ENCODE results near the gene KRTAP6-1. TPM values are rescaled to one million over a fixed set of nuclear protein-coding genes. Genes with fewer than 3 reads are reported as not detected.
A peak's percentile ranks its signal among the peaks of the same experiment; 100 is the strongest.

KRTAP6-1 gene
- not detected for total RNA-seq
- long read RNA-seq = 0 reads

GRCh38 chr21:30613836-30614235 lies at the start of gene KRTAP6-1:
KRTAP6-1 (minus strand) TSS chr21:30613930; CDS start chr21:30613904, 26 bp downstream.
- DNase-seq (ENCODE audit: missing footprints) (no peak), ATAC-seq (no peak)
- intact Hi-C loops (cut with DNase I) = no loop called here

GRCh38 chr21:30652891-30653290 lies 39.2 kb upstream of the KRTAP6-1 start:
- intact Hi-C loops (cut with DNase I) = no loop called here
- DNase-seq (ENCODE audit: missing footprints) = no peak
- no peak for ATAC-seq

GRCh38 chr21:30646904-30647414 lies 33.2 kb upstream of the KRTAP6-1 start:
- no peak for ATAC-seq
- intact Hi-C loops (cut with DNase I) = no loop called here
- no peak for DNase-seq (ENCODE audit: missing footprints)

GRCh38 chr21:30642564-30642963 lies 28.8 kb upstream of the KRTAP6-1 start, which contains the start of gene KRTAP20-3:
KRTAP20-3 (plus strand) TSS chr21:30642864.
- intact Hi-C loops (cut with DNase I) = no loop called here
- no peak for ATAC-seq
- DNase-seq (ENCODE audit: missing footprints) = no peak

GRCh38 chr21:30638686-30639085 lies 25.0 kb upstream of the KRTAP6-1 start:
- DNase-seq (ENCODE audit: missing footprints) (no peak), ATAC-seq (no peak)
- intact Hi-C loops (cut with DNase I) = no loop called here

- intact Hi-C loops (cut with DNase I) = no loop called here
- DNase-seq (ENCODE audit: missing footprints) (no peak), ATAC-seq (no peak)
These were observed 21.2 kb upstream of the KRTAP6-1 start, which contains the start of gene KRTAP20-2 for GRCh38 chr21:30634906-30635305. KRTAP20-2 (plus strand) TSS chr21:30635206; CDS start chr21:30635264, 58 bp downstream.

GRCh38 chr21:30629200-30629599 lies 15.5 kb upstream of the KRTAP6-1 start:
- DNase-seq (ENCODE audit: missing footprints) = no peak
- intact Hi-C loops (cut with DNase I) = no loop called here
- no peak for ATAC-seq

- intact Hi-C loops (cut with DNase I) = no loop called here
- no peak for DNase-seq (ENCODE audit: missing footprints)
- no peak for ATAC-seq
These were observed 14.4 kb upstream of the KRTAP6-1 start for GRCh38 chr21:30628109-30628508.

- ATAC-seq (no peak), DNase-seq (ENCODE audit: missing footprints) (peak; percentile 46)
- intact Hi-C loops (cut with DNase I) = no loop called here
These were observed 11.9 kb upstream of the KRTAP6-1 start for GRCh38 chr21:30625449-30626165.

- no peak for ATAC-seq
- intact Hi-C loops (cut with DNase I) = no loop called here
- DNase-seq (ENCODE audit: missing footprints) = no peak
These were observed 9.6 kb upstream of the KRTAP6-1 start for GRCh38 chr21:30623362-30623761.

GRCh38 chr21:30620522-30620921 lies 6.8 kb upstream of the KRTAP6-1 start, which contains the start of gene KRTAP20-4:
KRTAP20-4 (plus strand) TSS chr21:30620627.
- intact Hi-C loops (cut with DNase I) = no loop called here
- DNase-seq (ENCODE audit: missing footprints) = no peak
- no peak for ATAC-seq

- no peak for DNase-seq (ENCODE audit: missing footprints)
- no peak for ATAC-seq
- intact Hi-C loops (cut with DNase I) = no loop called here
These were observed 6.3 kb upstream of the KRTAP6-1 start for GRCh38 chr21:30620080-30620479.

GRCh38 chr21:30616125-30616524 lies 2.4 kb upstream of the KRTAP6-1 start, which contains the start of gene KRTAP20-1:
KRTAP20-1 (plus strand) TSS chr21:30616425; CDS start chr21:30616455, 30 bp downstream.
- intact Hi-C loops (cut with DNase I) = no loop called here
- DNase-seq (ENCODE audit: missing footprints) = no peak
- ATAC-seq = no peak

- no peak for DNase-seq (ENCODE audit: missing footprints)
- intact Hi-C loops (cut with DNase I) = no loop called here
- no peak for ATAC-seq
These were observed 1.5 kb upstream of the KRTAP6-1 start for GRCh38 chr21:30615199-30615598.

GRCh38 chr21:30612132-30612531 lies 1.6 kb downstream of the KRTAP6-1 start:
- no peak for DNase-seq (ENCODE audit: missing footprints)
- intact Hi-C loops (cut with DNase I) = no loop called here

GRCh38 chr21:30605968-30606367 lies 7.8 kb downstream of the KRTAP6-1 start:
- intact Hi-C loops (cut with DNase I) = no loop called here

More at GRCh38 chr21:30612132-30612531, 1.6 kb downstream of the KRTAP6-1 start:
- no peak for ATAC-seq

GRCh38 chr21:30600787-30601186 lies 12.9 kb downstream of the KRTAP6-1 start, which contains the start of gene KRTAP22-1:
KRTAP22-1 (plus strand) TSS chr21:30601087.
- ATAC-seq = no peak
- intact Hi-C loops (cut with DNase I) = no loop called here

More at GRCh38 chr21:30605968-30606367, 7.8 kb downstream of the KRTAP6-1 start:
- no peak for DNase-seq (ENCODE audit: missing footprints)
- ATAC-seq = no peak

GRCh38 chr21:30598802-30599201 lies 14.9 kb downstream of the KRTAP6-1 start, which contains the start of gene KRTAP6-2:
KRTAP6-2 (minus strand) TSS chr21:30598902; CDS start chr21:30598874, 28 bp downstream.
- intact Hi-C loops (cut with DNase I) = no loop called here
- DNase-seq (ENCODE audit: missing footprints) = no peak

More at GRCh38 chr21:30600787-30601186, 12.9 kb downstream of the KRTAP6-1 start, which contains the start of gene KRTAP22-1:
- DNase-seq (ENCODE audit: missing footprints) = no peak

GRCh38 chr21:30592140-30592539 lies 21.6 kb downstream of the KRTAP6-1 start, which contains the start of gene KRTAP6-3:
KRTAP6-3 (plus strand) TSS chr21:30592440; CDS start chr21:30592446, 6 bp downstream.
- no peak for ATAC-seq
- DNase-seq (ENCODE audit: missing footprints) = no peak
- intact Hi-C loops (cut with DNase I) = no loop called here

More at GRCh38 chr21:30598802-30599201, 14.9 kb downstream of the KRTAP6-1 start, which contains the start of gene KRTAP6-2:
- no peak for ATAC-seq

GRCh38 chr21:30590297-30590696 lies 23.4 kb downstream of the KRTAP6-1 start, which contains the start of gene KRTAP22-2:
KRTAP22-2 (minus strand) TSS chr21:30590397.
- intact Hi-C loops (cut with DNase I) = no loop called here
- DNase-seq (ENCODE audit: missing footprints) (no peak), ATAC-seq (no peak)

Data from Right ventricle myocardium inferior (tissue), 1 donor.